A673 (cell line): ENCODE data around the gene TBC1D4.
"Not testable (repeated sequence)": the region's sequence is repeated elsewhere in the genome, so short reads cannot be mapped to it uniquely, and the experiment has no call there.

ENCODE experiments used
- EZH2 ChIP-seq: fragments of 200-600 bp; sonication (generic); IDR thresholded peaks from 2 replicates; pipeline ENCODE4 v1.6.1; 2017; ENCODE audit warnings: borderline replicate concordance, low read depth, mild to moderate bottlenecking, mixed read lengths, antibody characterized with exemption, low read length; ENCODE audit not compliant: poor library complexity, severe bottlenecking
- TF ChIP-seq, protein P1 (sequence below): fragments of 300-800, 200-600 bp; sonication (generic); conservative IDR thresholded peaks from 2 replicates; pipeline ENCODE4 v1.5.1; 2017; ENCODE audit warnings: low read depth, mild to moderate bottlenecking, antibody characterized with exemption, low read length, moderate library complexity, mixed read lengths

DNA sequence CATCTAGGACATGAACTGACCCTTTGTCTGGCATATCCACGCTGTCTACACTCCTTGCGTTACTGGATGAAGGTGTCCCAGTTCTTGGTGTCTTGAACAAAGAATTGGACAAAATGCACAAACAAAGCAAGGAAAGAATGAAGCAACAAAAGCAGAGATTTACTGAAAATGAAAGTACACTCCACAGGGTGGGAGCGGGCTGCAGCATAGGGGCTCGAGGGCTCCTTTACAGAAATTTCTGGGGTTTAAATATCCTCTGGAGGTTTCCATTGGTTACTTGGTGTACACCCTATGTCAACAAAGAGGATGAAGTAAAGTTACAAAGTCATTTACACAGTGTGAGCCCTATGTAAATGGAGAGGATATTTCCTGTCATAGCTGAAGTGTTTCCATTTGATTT lies 208.3 kb downstream of the TBC1D4 start:
- not testable (repeated sequence) for TF ChIP-seq EZH2
- TF ChIP-seq, protein P1, sequence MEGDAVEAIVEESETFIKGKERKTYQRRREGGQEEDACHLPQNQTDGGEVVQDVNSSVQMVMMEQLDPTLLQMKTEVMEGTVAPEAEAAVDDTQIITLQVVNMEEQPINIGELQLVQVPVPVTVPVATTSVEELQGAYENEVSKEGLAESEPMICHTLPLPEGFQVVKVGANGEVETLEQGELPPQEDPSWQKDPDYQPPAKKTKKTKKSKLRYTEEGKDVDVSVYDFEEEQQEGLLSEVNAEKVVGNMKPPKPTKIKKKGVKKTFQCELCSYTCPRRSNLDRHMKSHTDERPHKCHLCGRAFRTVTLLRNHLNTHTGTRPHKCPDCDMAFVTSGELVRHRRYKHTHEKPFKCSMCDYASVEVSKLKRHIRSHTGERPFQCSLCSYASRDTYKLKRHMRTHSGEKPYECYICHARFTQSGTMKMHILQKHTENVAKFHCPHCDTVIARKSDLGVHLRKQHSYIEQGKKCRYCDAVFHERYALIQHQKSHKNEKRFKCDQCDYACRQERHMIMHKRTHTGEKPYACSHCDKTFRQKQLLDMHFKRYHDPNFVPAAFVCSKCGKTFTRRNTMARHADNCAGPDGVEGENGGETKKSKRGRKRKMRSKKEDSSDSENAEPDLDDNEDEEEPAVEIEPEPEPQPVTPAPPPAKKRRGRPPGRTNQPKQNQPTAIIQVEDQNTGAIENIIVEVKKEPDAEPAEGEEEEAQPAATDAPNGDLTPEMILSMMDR, result not testable (repeated sequence)
